Endothelial cell of umbilical vein (primary cell): ENCODE measurements around the gene ITIH6. TPM values are rescaled to one million over a fixed set of nuclear protein-coding genes. Genes with fewer than 3 reads are reported as not detected.

Experiments used
- BruUV-seq: library from RNA; stranded (reverse); fragments of 400-500 nt; replicated peaks from 2 replicates; lab custom pipeline; 2021; lab: Mats Ljungman, UMichigan
- CTCF ChIA-PET: fragments of 300-600, 350-600 bp; sonication (Branson Sonifier 250); formaldehyde crosslinking; loops from one replicate; lab custom pipeline; 2021; ENCODE audit warnings: antibody characterized with exemption, inconsistent platforms; lab: Charles Lee
- POLR2A ChIA-PET: fragments of 300-600, 350-600 bp; sonication (Branson Sonifier 250); formaldehyde crosslinking; loops from one replicate; lab custom pipeline; 2021; ENCODE audit warnings: antibody characterized with exemption, inconsistent platforms; lab: Charles Lee
- DNase-seq: peaks from one replicate; pipeline ENCODE4 v3.0.0-alpha.2; 2011; ENCODE audit warnings: low read depth, low spot score
- FAIRE-seq: peaks from 2 replicates; lab custom pipeline; 2011; peaks lifted over from hg19 to GRCh38; lab: Jason Lieb, UNC
- H2AFZ ChIP-seq: 2 replicates; pipeline ENCODE4 v1.6.0; 2012; ENCODE audit warnings: low read depth, low read length, control low read depth, inconsistent platforms
- H3K27ac ChIP-seq: 2 replicates; pipeline ENCODE4 v1.5.1; 2011; ENCODE audit warnings: low read depth, mild to moderate bottlenecking, control low read depth, low read length, moderate library complexity; ENCODE audit not compliant: insufficient read depth
- H3K27me3 ChIP-seq, 2 experiments: 2 replicates each; pipeline versions ENCODE4 v1.6.0 to v1.6.1; 2011; ENCODE audit warnings: low read length in 2 of 2, mixed read lengths in 1 of 2; ENCODE audit not compliant: control insufficient read depth in 2 of 2, insufficient read depth in 2 of 2
- H3K36me3 ChIP-seq, 2 experiments: 2 replicates in 1 of 2; 3 replicates in 1 of 2; pipeline ENCODE4 v1.5.1; 2011; ENCODE audit warnings: low read length in 2 of 2, mild to moderate bottlenecking in 1 of 2, moderate library complexity in 1 of 2; ENCODE audit not compliant: control insufficient read depth in 2 of 2, insufficient read depth in 2 of 2; ENCODE audit errors: extremely low read depth in 1 of 2
- H3K4me1 ChIP-seq: 3 replicates; pipeline ENCODE4 v1.5.1; 2011; ENCODE audit warnings: mild to moderate bottlenecking, low read length; ENCODE audit not compliant: control insufficient read depth, insufficient read depth; ENCODE audit errors: extremely low read depth
- H3K4me2 ChIP-seq: 2 replicates; pipeline ENCODE4 v1.6.1; 2011; ENCODE audit warnings: low read length, control low read depth, mixed read lengths; ENCODE audit not compliant: insufficient read depth
- H3K4me3 ChIP-seq, 3 experiments: fragments of 200-600 bp in 1 of 3; sonication (generic), shearing (Covaris generic) in 1 of 3; replicated peaks in 1 of 3; 2 replicates each; pipeline ENCODE4 v1.5.1; 2011 to 2016; ENCODE audit warnings: control low read depth in 3 of 3, low read length in 3 of 3, mild to moderate bottlenecking in 2 of 3, inconsistent platforms in 1 of 3, low read depth in 1 of 3, moderate library complexity in 1 of 3; ENCODE audit not compliant: insufficient read depth in 1 of 3
- H3K79me2 ChIP-seq: 2 replicates; pipeline ENCODE4 v1.6.0; 2012; ENCODE audit warnings: low read length, inconsistent platforms; ENCODE audit not compliant: control insufficient read depth, insufficient read depth
- H3K9ac ChIP-seq: replicated peaks from 2 replicates; pipeline ENCODE3; 2011; ENCODE audit warnings: low read length, control low read depth; ENCODE audit not compliant: insufficient read depth; ENCODE audit errors: extremely low read depth
- H3K9me1 ChIP-seq: replicated peaks from 3 replicates; pipeline ENCODE4 v1.6.0; 2011; ENCODE audit warnings: mild to moderate bottlenecking, low read length; ENCODE audit not compliant: control insufficient read depth, insufficient read depth; ENCODE audit errors: extremely low read depth
- H3K9me3 ChIP-seq: replicated peaks from 2 replicates; pipeline ENCODE4 v1.5.1; 2012; ENCODE audit warnings: low read length, inconsistent platforms; ENCODE audit not compliant: control insufficient read depth, insufficient read depth
- H4K20me1 ChIP-seq: replicated peaks from 2 replicates; pipeline ENCODE3; 2011; ENCODE audit warnings: mild to moderate bottlenecking, low read length; ENCODE audit not compliant: control insufficient read depth, insufficient read depth; ENCODE audit errors: extremely low read depth
- EZH2 ChIP-seq: IDR thresholded peaks from 2 replicates; pipeline ENCODE4 v1.6.1; 2012; ENCODE audit warnings: borderline replicate concordance, low read depth, mild to moderate bottlenecking, moderate library complexity, low read length, inconsistent platforms; ENCODE audit not compliant: severe bottlenecking
- FOS ChIP-seq: IDR thresholded peaks from 2 replicates; pipeline ENCODE4 v1.6.1; 2011; ENCODE audit warnings: mild to moderate bottlenecking, low read length, moderate library complexity, borderline replicate concordance; ENCODE audit not compliant: insufficient read depth
- GATA2 ChIP-seq: IDR thresholded peaks from 2 replicates; pipeline ENCODE4 v1.7.0; 2011; ENCODE audit warnings: low read depth, mild to moderate bottlenecking, moderate library complexity, mixed read lengths, low read length; ENCODE audit not compliant: insufficient read length, insufficient read depth
- JUN ChIP-seq: IDR thresholded peaks from 2 replicates; pipeline ENCODE4 v1.6.1; 2011; ENCODE audit warnings: borderline replicate concordance, low read depth; ENCODE audit not compliant: insufficient read length, insufficient read depth
- MYC ChIP-seq: IDR thresholded peaks from one replicate; pipeline ENCODE4 v1.6.1; 2011; ENCODE audit warnings: mild to moderate bottlenecking, low read depth, low read length
- POLR2A ChIP-seq: IDR thresholded peaks from 2 replicates; pipeline ENCODE4 v1.6.1; 2012; ENCODE audit warnings: low read depth, mild to moderate bottlenecking, control low read depth, low read length
- POLR2AphosphoS5 ChIP-seq: IDR thresholded peaks from 2 replicates; pipeline ENCODE4 v1.6.1; 2012; ENCODE audit warnings: low read depth, mild to moderate bottlenecking, control low read depth, low read length, moderate library complexity; ENCODE audit not compliant: insufficient read depth
- dilution Hi-C: fragments of 300-500 bp; cut with MboI; formaldehyde crosslinking; loops from one replicate; pipeline ENCODE4 v1.15.0; 2019; ENCODE audit warnings: low sequenced_read_pairs; ENCODE audit not compliant: extremely low pct_ligation_motif_present
- intact Hi-C: fragments of 100-400 bp; cut with micrococcal nuclease; formaldehyde crosslinking; loops from one replicate; pipeline ENCODE4 v1.10.0; 2022
- polyA plus RNA-seq, 4 experiments: library from polyadenylated mRNA; depleted of rRNA in 3 of 4; stranded (reverse) in 3 of 4; unstranded in 1 of 4; fragments of >200 nt; gene quantifications; 2 replicates each; pipeline versions ENCODE4 v1.2.1 to v1.2.3, GENCODE V29; 2011 to 2012; ENCODE audit warnings: missing spikeins in 1 of 4
- total RNA-seq: library from RNA; stranded (reverse); gene quantifications from 2 replicates; pipeline ENCODE4 v1.2.3, GENCODE V29; 2021
- TF ChIP-seq, protein P1 (sequence below), 2 donors: IDR thresholded peaks; 1 replicate in 1 of 2; 2 replicates in 1 of 2; pipeline ENCODE4 v1.5.1; 2011; ENCODE audit warnings: low read length in 2 of 2, mild to moderate bottlenecking in 2 of 2, moderate library complexity in 2 of 2, control low read depth in 1 of 2, inconsistent platforms in 1 of 2, low read depth in 1 of 2; ENCODE audit not compliant: insufficient read depth in 1 of 2; ENCODE audit errors: extremely low read depth in 1 of 2
- TF ChIP-seq, protein P2 (sequence below): IDR thresholded peaks from 2 replicates; pipeline ENCODE4 v1.6.1; 2011; ENCODE audit not compliant: insufficient read depth, insufficient read length

ITIH6 gene
- total and polyA plus RNA-seq, 2 donors (not counting 3 experiments of a cell fraction or from before 2014, with no cell fraction given), result not detected

DNA sequence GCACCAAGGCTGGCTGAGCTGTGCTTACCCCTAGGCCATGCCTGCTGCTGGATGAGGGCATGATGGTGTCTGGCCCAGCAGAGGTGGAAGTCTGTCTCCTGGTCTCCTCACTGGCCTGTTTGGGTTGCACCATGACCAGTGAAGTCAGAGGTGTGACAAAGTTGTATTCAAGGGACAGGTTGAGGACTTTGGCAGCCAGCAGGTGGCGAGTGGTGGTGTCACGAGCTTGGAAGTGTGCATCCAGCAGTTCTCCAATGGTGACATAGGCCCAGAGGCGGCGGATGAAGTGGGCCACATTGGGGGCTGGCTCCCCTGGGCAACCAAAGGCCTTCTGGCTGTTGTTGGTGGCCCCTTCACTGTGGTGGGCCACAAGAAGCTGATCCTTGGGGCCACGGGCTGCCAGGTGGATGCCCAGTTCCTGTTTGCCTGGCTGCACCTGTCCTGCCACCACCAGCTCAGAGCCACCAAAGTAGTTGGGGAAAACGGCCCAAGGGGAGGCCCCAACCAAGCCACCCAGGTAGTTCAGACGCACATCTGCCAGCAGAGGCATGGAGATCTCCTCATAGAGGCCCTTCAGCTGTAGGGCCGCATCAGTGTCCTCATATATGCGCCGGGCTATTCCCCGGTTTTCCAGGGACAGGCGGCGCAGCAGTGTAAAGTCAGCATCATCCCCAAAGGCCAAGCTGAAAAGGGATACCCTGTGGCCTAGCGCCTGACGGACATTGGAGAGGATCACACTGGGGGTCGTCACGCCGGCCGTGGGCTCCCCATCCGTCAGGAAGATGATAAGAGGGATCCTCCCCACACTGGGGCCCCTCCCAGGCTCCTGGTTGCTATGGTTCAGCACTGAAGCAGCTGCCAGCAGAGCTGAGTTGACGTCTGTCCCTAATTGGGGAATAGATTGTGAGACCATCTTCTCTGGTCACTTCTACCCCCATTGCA is 39.7 kb downstream of the ITIH6 start:
- Histone ChIP-seq H2AFZ (no peak overlapping the region), H3K4me3 (no peak overlapping the region), H3K27ac (no peak overlapping the region), H3K4me2 (no peak overlapping the region), H3K27me3 (no peaks in the 10 kb centered on the region), H3K79me2 (no peaks in the 10 kb centered on the region), H3K4me1 (no peaks in the 10 kb centered on the region), H3K9ac (no peak overlapping the region), H3K9me3 (no peaks in the 10 kb centered on the region), H3K9me1 (no peaks in the 10 kb centered on the region), H3K36me3 (no peaks in the 10 kb centered on the region), H4K20me1 (no peaks in the 10 kb centered on the region)
- POLR2A ChIA-PET, result no interaction called here
- dilution Hi-C loops, result no loop called here
- CTCF ChIA-PET, result no interaction called here
- FAIRE-seq (no peak), DNase-seq (no peak)
- BruUV-seq, result no TSS peak
- intact Hi-C loops, result no loop called here
- TF ChIP-seq, protein P1, sequence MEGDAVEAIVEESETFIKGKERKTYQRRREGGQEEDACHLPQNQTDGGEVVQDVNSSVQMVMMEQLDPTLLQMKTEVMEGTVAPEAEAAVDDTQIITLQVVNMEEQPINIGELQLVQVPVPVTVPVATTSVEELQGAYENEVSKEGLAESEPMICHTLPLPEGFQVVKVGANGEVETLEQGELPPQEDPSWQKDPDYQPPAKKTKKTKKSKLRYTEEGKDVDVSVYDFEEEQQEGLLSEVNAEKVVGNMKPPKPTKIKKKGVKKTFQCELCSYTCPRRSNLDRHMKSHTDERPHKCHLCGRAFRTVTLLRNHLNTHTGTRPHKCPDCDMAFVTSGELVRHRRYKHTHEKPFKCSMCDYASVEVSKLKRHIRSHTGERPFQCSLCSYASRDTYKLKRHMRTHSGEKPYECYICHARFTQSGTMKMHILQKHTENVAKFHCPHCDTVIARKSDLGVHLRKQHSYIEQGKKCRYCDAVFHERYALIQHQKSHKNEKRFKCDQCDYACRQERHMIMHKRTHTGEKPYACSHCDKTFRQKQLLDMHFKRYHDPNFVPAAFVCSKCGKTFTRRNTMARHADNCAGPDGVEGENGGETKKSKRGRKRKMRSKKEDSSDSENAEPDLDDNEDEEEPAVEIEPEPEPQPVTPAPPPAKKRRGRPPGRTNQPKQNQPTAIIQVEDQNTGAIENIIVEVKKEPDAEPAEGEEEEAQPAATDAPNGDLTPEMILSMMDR (IDR thresholded peaks at IDR 0.05; ENCODE audit: extremely low read depth in 1 of 2, insufficient read depth in 1 of 2, low read depth in 1 of 2, low read length in 2 of 2), result no peak
- TF ChIP-seq JUN (no peak), POLR2AphosphoS5 (no peak), EZH2 (no peak), GATA2 (no peak), FOS (no peak), POLR2A (no peak), MYC (no peak)
- TF ChIP-seq, protein P2, sequence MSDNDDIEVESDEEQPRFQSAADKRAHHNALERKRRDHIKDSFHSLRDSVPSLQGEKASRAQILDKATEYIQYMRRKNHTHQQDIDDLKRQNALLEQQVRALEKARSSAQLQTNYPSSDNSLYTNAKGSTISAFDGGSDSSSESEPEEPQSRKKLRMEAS, result no peak
